Activated naive CD8-positive, alpha-beta T cell (primary cell): ENCODE data around the gene RBCK1.
"Not testable (repeated sequence)": the region's sequence is repeated elsewhere in the genome, so short reads cannot be mapped to it uniquely, and the experiment has no call there.

ENCODE experiments used
- H3K27ac Mint-ChIP-seq: one replicate; pipeline ENCODE4 v1.8.0; 2021; ENCODE audit warnings: mixed read lengths
- H3K27me3 Mint-ChIP-seq: one replicate; pipeline ENCODE4 v1.8.0; 2021; ENCODE audit warnings: mixed read lengths
- H3K36me3 Mint-ChIP-seq: one replicate; pipeline ENCODE4 v1.8.0; 2021; ENCODE audit warnings: mixed read lengths
- H3K4me1 Mint-ChIP-seq: one replicate; pipeline ENCODE4 v1.8.0; 2021; ENCODE audit warnings: low read depth, mixed read lengths
- H3K4me3 Mint-ChIP-seq: one replicate; pipeline ENCODE4 v1.8.0; 2021; ENCODE audit warnings: mild to moderate bottlenecking, mixed read lengths
- H3K9me3 Mint-ChIP-seq: one replicate; pipeline ENCODE4 v1.8.0; 2021; ENCODE audit warnings: low read depth, mixed read lengths

Gene RBCK1

GRCh38 chr20:472889-473292 is 64.8 kb downstream of the RBCK1 start:
- peaks cover 8% of the 10 kb centered on the region for H3K36me3 Mint-ChIP-seq
- H3K9me3 Mint-ChIP-seq: no peaks in the 10 kb centered on the region
- no peak overlapping the region for H3K4me3 Mint-ChIP-seq
- H3K27ac Mint-ChIP-seq: no peak overlapping the region
- peaks cover 1% of the 10 kb centered on the region for H3K27me3 Mint-ChIP-seq
- H3K4me1 Mint-ChIP-seq: no peaks in the 10 kb centered on the region

DNA sequence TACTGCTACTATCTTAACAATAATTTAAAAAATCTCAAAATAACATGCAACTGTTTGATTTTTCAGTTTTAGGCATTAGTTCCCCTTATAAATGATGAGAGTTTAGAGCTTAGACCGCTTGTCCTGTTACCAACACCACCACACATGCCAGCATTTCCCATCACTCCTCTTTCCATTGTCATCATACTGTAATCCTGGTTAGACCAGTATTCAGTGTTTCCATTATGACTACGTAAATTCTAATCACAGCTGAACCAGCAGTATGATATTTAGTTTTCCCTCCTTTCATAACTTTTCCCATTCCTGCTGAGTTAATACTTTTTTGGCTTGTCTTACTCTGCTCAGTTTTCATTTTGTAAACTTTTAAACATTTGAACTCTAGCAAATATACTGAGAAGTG is 66.5 kb downstream of the RBCK1 start:
- Mint-ChIP-seq H3K4me1 (peaks cover 6% of the 10 kb centered on the region), H3K36me3 (peaks cover 11% of the 10 kb centered on the region), H3K4me3 (no peak overlapping the region), H3K9me3 (no peaks in the 10 kb centered on the region), H3K27me3 (no peaks in the 10 kb centered on the region), H3K27ac (no peak overlapping the region)

DNA sequence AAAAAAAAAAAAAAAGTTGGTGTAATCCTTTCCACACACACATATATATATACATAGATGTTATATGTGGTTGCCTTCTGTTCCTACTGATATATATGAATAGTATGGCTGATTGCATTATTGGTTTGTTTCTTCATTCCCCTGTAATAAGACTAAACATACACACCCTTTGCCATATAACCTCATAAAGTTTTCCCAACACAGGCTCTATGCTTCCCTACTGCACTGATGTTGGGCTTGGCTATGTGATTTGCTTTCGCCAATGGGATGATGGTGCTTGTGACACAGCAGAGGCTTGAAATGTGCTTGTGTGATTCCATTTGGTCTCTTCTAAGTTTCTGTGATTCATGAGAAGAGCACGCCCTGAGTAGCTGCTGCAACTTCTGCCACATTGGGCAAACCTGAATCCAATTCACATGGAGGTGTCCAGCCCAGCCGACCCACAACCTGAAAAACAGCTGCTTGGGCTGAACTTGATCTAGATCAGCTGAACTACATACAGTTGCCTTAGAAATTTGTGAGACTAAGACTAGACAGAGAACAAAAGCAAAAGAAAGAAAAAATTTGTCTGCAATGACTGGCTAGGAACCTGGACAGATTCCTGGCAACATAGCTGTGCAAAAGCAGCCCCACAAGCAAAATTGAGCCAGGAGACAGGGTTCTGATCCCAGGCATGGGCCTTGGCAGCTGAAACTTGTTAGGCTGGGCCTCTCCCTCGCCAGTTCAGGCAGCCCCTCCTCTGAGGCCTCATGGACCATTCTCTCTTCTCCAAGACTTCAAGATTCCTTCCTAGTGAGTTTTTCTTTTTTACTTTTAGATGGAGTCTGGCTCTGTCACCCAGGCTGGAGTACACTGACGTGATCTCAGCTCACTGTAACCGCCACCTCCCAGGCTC is 67.6 kb downstream of the RBCK1 start:
- Mint-ChIP-seq H3K27me3 (no peaks in the 10 kb centered on the region), H3K27ac (no peak overlapping the region), H3K9me3 (no peaks in the 10 kb centered on the region), H3K4me3 (no peak overlapping the region), H3K36me3 (peaks cover 11% of the 10 kb centered on the region), H3K4me1 (peaks cover 6% of the 10 kb centered on the region)

GRCh38 chr20:476561-477249 is 68.6 kb downstream of the RBCK1 start:
- H3K4me1 Mint-ChIP-seq, H3K27me3 Mint-ChIP-seq, H3K36me3 Mint-ChIP-seq, H3K9me3 Mint-ChIP-seq, H3K27ac Mint-ChIP-seq, H3K4me3 Mint-ChIP-seq: not testable (repeated sequence)

DNA sequence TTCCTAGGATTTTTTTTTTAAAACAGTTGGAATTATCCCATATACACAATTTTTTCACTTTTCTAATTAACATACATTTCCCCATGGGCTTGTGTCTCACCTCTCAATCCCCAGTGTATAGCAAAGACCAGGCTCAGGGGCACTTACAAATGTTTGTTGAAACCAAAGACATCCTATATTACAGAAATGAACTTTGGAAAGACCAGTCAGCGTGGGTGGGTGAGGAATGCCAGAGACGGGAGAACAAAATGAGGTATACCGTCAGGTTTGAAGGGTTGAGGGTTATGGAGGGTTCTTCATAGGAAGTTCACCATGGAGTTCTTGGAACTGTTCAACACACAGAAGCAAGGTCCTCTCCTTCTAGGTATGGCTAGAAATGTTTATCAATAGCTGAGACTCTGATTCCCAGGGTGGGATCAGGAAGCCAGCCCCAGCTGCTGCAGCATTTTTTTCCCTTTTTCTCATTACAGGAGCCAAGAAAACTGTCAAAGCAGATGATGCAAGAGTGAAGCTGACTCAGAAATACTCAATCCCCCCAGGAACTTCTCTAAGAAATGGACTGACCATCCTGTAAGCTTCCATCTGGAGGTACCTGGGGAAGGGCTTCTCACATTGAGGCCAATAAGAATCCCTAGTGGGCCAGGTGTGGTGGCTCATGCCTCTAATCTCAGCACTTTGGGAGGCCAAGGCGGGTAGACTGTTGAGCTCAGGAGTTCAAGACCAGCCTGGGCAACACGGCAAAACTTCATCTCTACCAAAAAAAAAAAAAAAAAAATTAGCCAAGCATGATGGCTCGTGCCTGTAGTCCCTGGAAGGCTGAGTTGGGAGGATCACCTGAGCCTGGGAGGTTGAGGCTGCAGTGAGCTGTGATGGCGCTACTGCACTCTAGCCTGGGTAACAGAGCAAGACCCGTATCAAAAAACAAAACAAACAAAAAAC is 70.2 kb downstream of the RBCK1 start:
- H3K9me3 Mint-ChIP-seq: no peaks in the 10 kb centered on the region
- peaks cover 7% of the 10 kb centered on the region for H3K36me3 Mint-ChIP-seq
- H3K27me3 Mint-ChIP-seq: no peaks in the 10 kb centered on the region
- peaks cover 20% of the 10 kb centered on the region for H3K4me1 Mint-ChIP-seq
- no peak overlapping the region for H3K4me3 Mint-ChIP-seq
- peak overlapping the region; percentile 23 for H3K27ac Mint-ChIP-seq

- Mint-ChIP-seq H3K9me3 (no peaks in the 10 kb centered on the region), H3K36me3 (peaks cover 4% of the 10 kb centered on the region), H3K27me3 (no peaks in the 10 kb centered on the region), H3K4me3 (no peak overlapping the region), H3K4me1 (peaks cover 20% of the 10 kb centered on the region), H3K27ac (peak overlapping the region; percentile 23)
Measured at GRCh38 chr20:478949-479429, 70.9 kb downstream of the RBCK1 start.

- H3K4me1 Mint-ChIP-seq: peaks cover 20% of the 10 kb centered on the region
- no peaks in the 10 kb centered on the region for H3K9me3 Mint-ChIP-seq
- H3K36me3 Mint-ChIP-seq: peaks cover 4% of the 10 kb centered on the region
- H3K4me3 Mint-ChIP-seq: no peak overlapping the region
- H3K27me3 Mint-ChIP-seq: no peaks in the 10 kb centered on the region
- H3K27ac Mint-ChIP-seq: peak overlapping the region; percentile 23
Measured at GRCh38 chr20:479487-479886, 71.4 kb downstream of the RBCK1 start.

DNA sequence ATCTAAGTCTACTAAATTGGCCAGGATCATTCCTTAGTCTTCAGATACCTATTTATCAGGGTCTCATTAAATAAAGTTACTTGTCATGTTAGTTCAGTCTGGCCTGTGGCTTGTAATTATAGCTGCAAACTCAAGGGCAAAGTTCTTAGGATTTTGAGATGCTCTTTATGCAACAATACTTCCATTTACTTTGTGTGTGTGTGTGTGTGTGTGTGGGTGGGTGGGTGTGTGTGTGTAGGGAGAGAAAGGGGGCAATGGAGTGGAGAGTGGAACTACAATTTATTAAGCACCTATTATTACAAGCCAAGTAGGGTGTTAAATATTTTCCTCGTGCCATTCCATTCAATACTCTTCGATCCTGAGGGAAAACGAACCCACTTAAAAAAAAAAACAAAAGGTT is 71.9 kb downstream of the RBCK1 start:
- Mint-ChIP-seq H3K36me3 (peaks cover 4% of the 10 kb centered on the region), H3K27me3 (no peaks in the 10 kb centered on the region), H3K27ac (no peak overlapping the region), H3K4me3 (no peak overlapping the region), H3K9me3 (no peaks in the 10 kb centered on the region), H3K4me1 (peaks cover 20% of the 10 kb centered on the region)

DNA sequence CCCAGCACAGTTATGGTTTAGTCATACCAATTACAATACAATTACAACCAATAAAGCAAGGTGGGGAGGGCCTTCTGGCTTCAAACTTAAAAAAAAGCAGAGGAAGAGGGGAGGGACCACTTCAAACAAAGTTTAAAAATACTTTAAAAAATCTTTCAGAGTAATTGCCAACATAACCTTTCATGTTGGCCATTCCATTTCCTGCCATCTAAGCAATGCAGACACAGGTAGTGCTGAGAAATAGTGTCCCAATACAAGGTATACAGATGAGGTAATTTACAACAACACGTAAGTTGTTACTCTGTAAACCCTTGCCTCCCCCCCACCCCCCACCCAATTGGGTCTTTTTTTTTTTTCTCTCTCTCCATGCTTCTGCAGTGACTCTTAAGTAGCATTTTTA is 73.1 kb downstream of the RBCK1 start:
- H3K27ac Mint-ChIP-seq: peak overlapping the region; percentile 0
- no peak overlapping the region for H3K4me3 Mint-ChIP-seq
- peaks cover 7% of the 10 kb centered on the region for H3K36me3 Mint-ChIP-seq
- no peaks in the 10 kb centered on the region for H3K9me3 Mint-ChIP-seq
- H3K4me1 Mint-ChIP-seq: peaks cover 20% of the 10 kb centered on the region
- no peaks in the 10 kb centered on the region for H3K27me3 Mint-ChIP-seq
